Upper lobe of left lung (tissue), 4 donors: ENCODE measurements around the gene LRRC19.

ENCODE experiments used
- CTCF ChIP-seq, 6 experiments: fragments of 450-650 bp in 4 of 6; fragments of 200-600 bp in 2 of 6; sonication (generic) in 2 of 6; IDR thresholded peaks; one replicate each; pipeline ENCODE4 v1.5.1; 2016 to 2019; ENCODE audit warnings: antibody characterized with exemption in 6 of 6
- POLR2A ChIP-seq, 4 donors: fragments of 450-650 bp; IDR thresholded peaks; one replicate each; pipeline ENCODE4 v1.5.1; 2016 to 2017; ENCODE audit warnings: antibody characterized with exemption in 4 of 4, mild to moderate bottlenecking in 2 of 4
- POLR2AphosphoS5 ChIP-seq, 2 donors: sonication (generic); formaldehyde crosslinking; IDR thresholded peaks; one replicate each; pipeline ENCODE4 v1.5.1; 2017; ENCODE audit warnings: antibody characterized with exemption in 2 of 2

DNA sequence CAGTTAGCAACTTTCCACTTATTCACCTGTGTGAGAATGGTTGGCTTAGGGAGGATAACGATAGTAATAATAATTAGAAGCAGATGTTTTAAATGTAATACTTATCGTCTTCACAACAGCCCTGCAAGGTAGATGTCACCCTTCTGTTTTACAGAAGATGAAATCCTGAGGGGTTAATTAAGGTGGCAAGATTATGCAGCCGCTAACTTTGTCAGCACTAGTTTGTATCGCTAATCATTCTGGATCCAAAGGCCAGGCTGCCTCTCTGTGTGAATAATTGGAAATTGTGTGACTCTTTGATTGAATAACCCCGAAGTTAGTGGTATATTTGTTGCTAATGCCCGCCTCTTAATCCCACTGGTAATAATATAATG is 48.6 kb downstream of the LRRC19 start:
- TF ChIP-seq POLR2A (IDR thresholded peaks at IDR 0.05) (no peak), CTCF (IDR thresholded peaks at IDR 0.05) (no peak), POLR2AphosphoS5 (IDR thresholded peaks at IDR 0.05) (no peak)
